GM12892 (cell line): ENCODE results near the gene NFYC.

Source experiments
- POLR2A ChIP-seq: IDR thresholded peaks from 2 replicates; pipeline ENCODE4 v1.6.1; 2011; ENCODE audit warnings: low read depth, low read length, control low read depth
- POLR2AphosphoS5 ChIP-seq: IDR thresholded peaks from 2 replicates; pipeline ENCODE4 v1.6.1; 2011; ENCODE audit warnings: low read depth, low read length, control low read depth
- TAF1 ChIP-seq: IDR thresholded peaks from 2 replicates; pipeline ENCODE4 v1.6.1; 2011; ENCODE audit warnings: low read depth, mild to moderate bottlenecking, control low read depth, low read length, borderline replicate concordance

DNA sequence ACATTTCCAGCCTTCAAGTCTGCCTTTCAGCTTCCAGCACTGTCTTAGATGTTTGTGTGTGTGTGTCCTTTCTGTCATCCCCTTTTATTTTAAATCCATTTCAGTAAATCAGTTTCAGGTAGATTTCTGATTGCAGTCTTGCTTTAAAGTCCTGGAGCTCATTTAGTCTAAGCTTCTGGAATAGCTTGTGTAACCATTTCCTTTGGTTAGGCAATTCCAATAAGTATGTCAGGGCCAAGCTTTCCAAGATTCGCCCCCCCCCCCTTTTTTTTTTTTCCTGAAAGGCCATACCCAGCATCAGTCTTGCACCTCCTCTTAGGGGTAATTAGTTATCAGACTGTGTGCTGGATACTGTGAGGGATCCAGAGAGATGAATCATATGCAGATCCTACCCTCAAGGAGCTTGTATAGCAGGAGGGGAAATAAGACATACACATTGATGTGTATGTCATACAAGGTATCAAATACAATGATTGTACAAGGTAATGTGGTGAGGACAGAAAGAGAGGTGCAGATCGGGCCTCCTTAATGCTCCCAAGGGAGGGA lies 41.3 kb downstream of the NFYC start:
- TF ChIP-seq POLR2A: no peak
- no peak for TF ChIP-seq TAF1
- TF ChIP-seq POLR2AphosphoS5: no peak
